Spleen (tissue), 7 donors: ENCODE results near the gene CEBPB.

Experiments
- CTCF ChIP-seq, 11 experiments: fragments of 200-600 bp in 7 of 11; fragments of 450-650 bp in 4 of 11; sonication (generic) in 4 of 11; IDR thresholded peaks in 8 of 11; conservative IDR thresholded peaks in 3 of 11; 1 replicate in 7 of 11; 2 replicates in 4 of 11; pipeline versions ENCODE4 v1.4.0 to v1.8.0; 2016 to 2021; ENCODE audit warnings: antibody characterized with exemption in 11 of 11, inconsistent platforms in 4 of 11, mild to moderate bottlenecking in 1 of 11
- POLR2AphosphoS5 ChIP-seq, 3 donors: sonication (generic); formaldehyde crosslinking; IDR thresholded peaks; one replicate each; pipeline ENCODE4 v1.5.1; 2017; ENCODE audit warnings: antibody characterized with exemption in 3 of 3
- donor health status: DM: no; HTN: no; CAD: no; lungs with moderate emphysema.
- donor health status: DM: no; HTN: no; CAD: no.
- donor health status: DM: no; HTN: no; CAD: no.

GRCh38 chr20:50191065-50191543 is 474 bp downstream of the CEBPB start:
- no peak for TF ChIP-seq POLR2AphosphoS5 (IDR thresholded peaks at IDR 0.05)
- TF ChIP-seq CTCF (IDR thresholded peaks at IDR 0.05 in 8 of 11, conservative IDR thresholded peaks at IDR 0.05 in 3 of 11), result peak in 1 of 11 experiments; percentile 7
